SK-N-SH treated with all-trans-retinoic acid at 6 μM for 48 hours (cell line): Measurements from ENCODE around the gene SORCS3.

ENCODE experiments used
- ATAC-seq: fragments of 200-7000 bp; cut with Tn5 transposase; 3 replicates; pipeline ENCODE4 v1.9.1; 2020; ENCODE audit warnings: mild to moderate bottlenecking, moderate library complexity
- ARNTL ChIP-seq: fragments of 450-650 bp; formaldehyde crosslinking; IDR thresholded peaks from 2 replicates; pipeline ENCODE4 v1.5.0; 2020; ENCODE audit warnings: low read depth, mild to moderate bottlenecking, moderate library complexity, borderline replicate concordance
- BACH2 ChIP-seq: fragments of 250-450 bp; sonication (Bioruptor Pico); IDR thresholded peaks from 2 replicates; pipeline ENCODE4 v1.9.0; 2021; ENCODE audit warnings: mild to moderate bottlenecking, borderline replicate concordance
- CREB5 ChIP-seq: fragments of 250-450 bp; sonication (Bioruptor Pico); IDR thresholded peaks from 2 replicates; pipeline ENCODE4 v1.5.1; 2020; ENCODE audit warnings: low read depth, mild to moderate bottlenecking, moderate library complexity
- CSDC2 ChIP-seq: fragments of 250-450 bp; sonication (Bioruptor Pico); IDR thresholded peaks from 2 replicates; pipeline ENCODE4 v1.5.0; 2020; ENCODE audit warnings: mild to moderate bottlenecking, moderate library complexity
- CSRNP3 ChIP-seq: fragments of 250-450 bp; sonication (Bioruptor Pico); IDR thresholded peaks from 2 replicates; pipeline ENCODE4 v1.5.1; 2021; ENCODE audit warnings: mild to moderate bottlenecking, moderate library complexity
- ESRRG ChIP-seq: fragments of 250-450 bp; sonication (Bioruptor Pico); IDR thresholded peaks from 2 replicates; pipeline ENCODE4 v1.6.1; 2021; ENCODE audit warnings: mild to moderate bottlenecking
- GLIS3 ChIP-seq: fragments of 250-450 bp; sonication (Bioruptor Pico); IDR thresholded peaks from 2 replicates; pipeline ENCODE4 v1.5.0; 2020; ENCODE audit warnings: mild to moderate bottlenecking, moderate library complexity
- ISL1 ChIP-seq: fragments of 250-450 bp; sonication (Bioruptor Pico); IDR thresholded peaks from 2 replicates; pipeline ENCODE4 v2.1.2; 2022; ENCODE audit warnings: mild to moderate bottlenecking, moderate library complexity
- OSR1 ChIP-seq: fragments of 250-450 bp; sonication (Bioruptor Pico); IDR thresholded peaks from 2 replicates; pipeline ENCODE4 v1.8.0; 2022; ENCODE audit warnings: moderate library complexity, mild to moderate bottlenecking, inconsistent platforms
- PATZ1 ChIP-seq: fragments of 250-450 bp; sonication (Bioruptor Pico); IDR thresholded peaks from 2 replicates; pipeline ENCODE4 v1.8.0; 2020; ENCODE audit warnings: mild to moderate bottlenecking, moderate library complexity, borderline replicate concordance
- POU6F1 ChIP-seq: fragments of 250-450 bp; sonication (Bioruptor Pico); IDR thresholded peaks from 2 replicates; pipeline ENCODE4 v1.8.0; 2021; ENCODE audit warnings: low read depth, mild to moderate bottlenecking, moderate library complexity, borderline replicate concordance
- PPARA ChIP-seq: fragments of 250-450 bp; sonication (Bioruptor Pico); IDR thresholded peaks from 2 replicates; pipeline ENCODE4 v1.5.0; 2020; ENCODE audit warnings: mild to moderate bottlenecking, borderline replicate concordance
- RARB ChIP-seq: fragments of 250-450 bp; sonication (Bioruptor Pico); IDR thresholded peaks from 2 replicates; pipeline ENCODE4 v1.8.0; 2021; ENCODE audit warnings: mild to moderate bottlenecking, moderate library complexity
- SNAI2 ChIP-seq: fragments of 250-450 bp; sonication (Bioruptor Pico); IDR thresholded peaks from 2 replicates; pipeline ENCODE4 v1.5.0; 2020; ENCODE audit warnings: mild to moderate bottlenecking, moderate library complexity
- TCF4 ChIP-seq: fragments of 250-450 bp; sonication (Bioruptor Pico); IDR thresholded peaks from 2 replicates; pipeline ENCODE4 v1.8.0; 2021; ENCODE audit warnings: mild to moderate bottlenecking, moderate library complexity, borderline replicate concordance
- TSHZ2 ChIP-seq: fragments of 250-450 bp; sonication (Bioruptor Pico); IDR thresholded peaks from 2 replicates; pipeline ENCODE4 v1.5.0; 2020; ENCODE audit warnings: mild to moderate bottlenecking, moderate library complexity
- ZC3H10 ChIP-seq: fragments of 250-450 bp; sonication (Bioruptor Pico); IDR thresholded peaks from 2 replicates; pipeline ENCODE4 v1.5.1; 2021; ENCODE audit warnings: mild to moderate bottlenecking, moderate library complexity
- ZFP3 ChIP-seq: fragments of 250-450 bp; sonication (Bioruptor Pico); IDR thresholded peaks from 2 replicates; pipeline ENCODE4 v1.5.0; 2020; ENCODE audit warnings: mild to moderate bottlenecking, moderate library complexity
- ZFP30 ChIP-seq: fragments of 450-650 bp; formaldehyde crosslinking; IDR thresholded peaks from 2 replicates; pipeline ENCODE4 v1.5.0; 2022; ENCODE audit warnings: mild to moderate bottlenecking, moderate library complexity
- ZNF565 ChIP-seq: fragments of 450-650 bp; formaldehyde crosslinking; conservative IDR thresholded peaks from 2 replicates; pipeline ENCODE4 v1.5.0; 2020; ENCODE audit warnings: low read depth, mild to moderate bottlenecking, moderate library complexity
- ZNF70 ChIP-seq: fragments of 450-650 bp; formaldehyde crosslinking; IDR thresholded peaks from 2 replicates; pipeline ENCODE4 v1.5.0; 2020; ENCODE audit warnings: mild to moderate bottlenecking, moderate library complexity
- ZNF8 ChIP-seq: fragments of 450-650 bp; formaldehyde crosslinking; IDR thresholded peaks from 2 replicates; pipeline ENCODE4 v1.5.0; 2020; ENCODE audit warnings: mild to moderate bottlenecking, moderate library complexity

The SORCS3 gene

GRCh38 chr10:105181626-105182025 lies 540.5 kb downstream of the SORCS3 start:
- TF ChIP-seq SNAI2, result no peak
- TF ChIP-seq, all 23 proteins: peak for 0
- no peak for ATAC-seq

GRCh38 chr10:105183536-105183935 lies 542.4 kb downstream of the SORCS3 start:
- no peak for ATAC-seq
- TF ChIP-seq SNAI2, result no peak
- no peak for TF ChIP-seq BACH2 (CRISPR knock-in tag)
- no peak for TF ChIP-seq TCF4 (CRISPR knock-in tag)
- TF ChIP-seq CREB5 (CRISPR knock-in tag), result no peak
- TF ChIP-seq GLIS3 (CRISPR knock-in tag), result no peak
- no peak for TF ChIP-seq ZC3H10 (CRISPR knock-in tag)
- TF ChIP-seq ZNF8 (CRISPR knock-in tag), result no peak
- TF ChIP-seq ZNF565 (CRISPR knock-in tag), result no peak
- no peak for TF ChIP-seq CSDC2
- TF ChIP-seq RARB (CRISPR knock-in tag), result no peak
- no peak for TF ChIP-seq ZFP3 (CRISPR knock-in tag)
- TF ChIP-seq ZFP30, result no peak
- TF ChIP-seq TSHZ2 (CRISPR knock-in tag), result no peak
- no peak for TF ChIP-seq CSRNP3 (CRISPR knock-in tag)
- TF ChIP-seq ARNTL, result no peak
- TF ChIP-seq ZNF70 (CRISPR knock-in tag), result no peak
- no peak for TF ChIP-seq POU6F1 (CRISPR knock-in tag)
- TF ChIP-seq OSR1, result no peak
- TF ChIP-seq, all 23 proteins: peak for 0

- no peak for ATAC-seq
- TF ChIP-seq ZC3H10 (CRISPR knock-in tag), result no peak
- no peak for TF ChIP-seq TSHZ2 (CRISPR knock-in tag)
- TF ChIP-seq TCF4 (CRISPR knock-in tag), result no peak
- TF ChIP-seq GLIS3 (CRISPR knock-in tag), result no peak
- TF ChIP-seq SNAI2, result no peak
- TF ChIP-seq PPARA (CRISPR knock-in tag), result no peak
- no peak for TF ChIP-seq PATZ1
- TF ChIP-seq ZNF8 (CRISPR knock-in tag), result no peak
- no peak for TF ChIP-seq OSR1
- no peak for TF ChIP-seq CREB5 (CRISPR knock-in tag)
- no peak for TF ChIP-seq ISL1 (CRISPR knock-in tag)
- no peak for TF ChIP-seq ESRRG (CRISPR knock-in tag)
- TF ChIP-seq POU6F1 (CRISPR knock-in tag), result no peak
These were observed 544.1 kb downstream of the SORCS3 start for GRCh38 chr10:105185161-105185560.
